22Rv1 (cell line): Measurements from ENCODE around the gene VAPB.

Experiments used
- CTCF ChIP-seq: fragments of 450-650 bp; IDR thresholded peaks from 2 replicates; pipeline ENCODE4 v1.5.1; 2017; ENCODE audit warnings: mild to moderate bottlenecking
- ZFX ChIP-seq: fragments of 450-650 bp; IDR thresholded peaks from 2 replicates; pipeline ENCODE4 v1.6.1; 2017; ENCODE audit warnings: antibody characterized with exemption, borderline replicate concordance

- TF ChIP-seq CTCF = no peak
- TF ChIP-seq ZFX = no peak
Observed at GRCh38 chr20:58372806-58373205, 16.2 kb upstream of the VAPB start.
